EL (cell line): ENCODE data around the gene ASB11.
A peak's percentile ranks its signal among the peaks of the same experiment; 100 is the strongest.
"Not testable (repeated sequence)": the region's sequence is repeated elsewhere in the genome, so short reads cannot be mapped to it uniquely, and the experiment has no call there.

ENCODE experiments used
- DNase-seq: peaks from one replicate; pipeline ENCODE4 v3.0.0-alpha.2; 2016

The ASB11 gene

GRCh38 chrX:15301924-15302323 lies 13.5 kb downstream of the ASB11 start:
- no peak for DNase-seq

DNA sequence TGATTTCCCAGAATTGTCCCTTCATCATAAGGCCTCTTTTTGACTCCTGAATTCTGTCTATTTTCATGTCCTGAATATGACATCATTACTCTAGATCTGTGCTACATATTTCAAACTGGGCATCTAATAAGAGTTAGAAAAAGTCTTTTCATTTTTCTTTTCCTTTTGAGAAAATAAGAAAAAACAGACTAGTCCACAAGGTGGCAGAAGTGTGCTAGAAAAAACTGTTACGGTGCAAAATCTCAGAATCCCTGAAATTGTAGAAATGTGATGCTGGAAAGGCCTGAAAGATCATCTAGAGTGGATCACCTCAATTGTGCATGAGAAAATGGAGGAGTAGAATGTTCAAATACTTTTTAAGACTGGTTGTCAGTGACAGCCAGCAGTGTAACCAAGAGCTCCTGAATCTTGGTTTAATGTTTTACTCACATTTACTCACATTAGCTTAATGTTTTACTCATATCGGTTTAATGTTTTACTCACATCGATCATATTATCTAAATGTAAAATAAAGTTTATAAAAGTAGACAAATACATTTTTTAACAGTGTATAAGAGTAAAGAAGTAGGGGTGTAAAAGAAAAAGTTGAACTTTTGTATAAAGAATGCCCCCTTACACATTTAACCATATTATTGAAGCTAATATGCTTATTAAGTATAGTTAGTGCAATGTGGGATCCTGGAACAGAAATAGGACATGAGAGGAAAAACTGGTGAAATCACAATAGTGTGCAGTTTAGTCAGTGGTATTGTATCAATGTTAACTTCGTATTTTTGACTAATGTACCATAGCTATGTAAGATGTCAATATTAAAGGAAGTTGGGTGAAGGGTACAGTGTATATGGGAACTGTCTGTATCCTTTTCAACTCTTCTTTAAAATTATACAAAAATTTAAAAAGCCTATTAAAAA lies 15.2 kb downstream of the ASB11 start:
- peak; percentile 4 for DNase-seq

DNA sequence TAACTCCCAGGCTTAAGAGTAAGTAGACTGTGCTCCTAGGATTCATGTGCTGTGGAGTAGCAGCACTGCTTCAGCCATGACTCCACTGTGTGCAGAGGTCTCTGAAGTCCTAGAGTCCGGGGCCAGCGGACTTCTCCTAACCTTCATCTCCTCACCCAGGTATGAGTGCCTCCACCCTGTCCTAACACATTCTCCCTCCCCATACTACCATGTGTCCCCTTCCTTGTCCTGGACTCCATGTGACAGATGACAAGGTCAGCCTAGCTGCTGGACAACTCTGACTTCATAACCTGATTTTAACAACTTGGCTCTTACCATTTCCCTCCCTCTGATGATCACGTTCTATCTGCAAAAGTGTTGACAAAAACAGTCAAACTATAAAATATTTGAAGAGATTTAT lies 16.7 kb downstream of the ASB11 start:
- no peak for DNase-seq

DNA sequence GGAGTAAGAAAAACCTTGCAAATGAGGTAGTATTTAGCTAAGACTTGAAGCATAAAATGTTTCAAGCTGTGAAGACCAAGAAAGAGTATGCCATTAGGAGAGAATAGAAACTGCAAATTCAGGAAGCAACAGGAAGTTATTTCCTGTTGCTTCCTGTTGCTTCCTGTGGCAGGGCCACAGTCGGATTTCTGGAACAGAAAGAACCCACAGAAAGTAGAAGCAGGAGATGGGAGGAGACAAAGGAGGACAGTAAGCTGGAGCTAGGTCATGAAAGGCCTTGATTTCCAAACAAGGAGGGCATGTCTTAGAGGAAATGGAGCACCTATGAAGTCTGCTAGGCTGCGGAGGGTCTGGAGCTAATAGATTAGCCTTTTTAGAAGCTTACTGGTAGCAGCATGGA lies 17.2 kb downstream of the ASB11 start:
- no peak for DNase-seq

DNA sequence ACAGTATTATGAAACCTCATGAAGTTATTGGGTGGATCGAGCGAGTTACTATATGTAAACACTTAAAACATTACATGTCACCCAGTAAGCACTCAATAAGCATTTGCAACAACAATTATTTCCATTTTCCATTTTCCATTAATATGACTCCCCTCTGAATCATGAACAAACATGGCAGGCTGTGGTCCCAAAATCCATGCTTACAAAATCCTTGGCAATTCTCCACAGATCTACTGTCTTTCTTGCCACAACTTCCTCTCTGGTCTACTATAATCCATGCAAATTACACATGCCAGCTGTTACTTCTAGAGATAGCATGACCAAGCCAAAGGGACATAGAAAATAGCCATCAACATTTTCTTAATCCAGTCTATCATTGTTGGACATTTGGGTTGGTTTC lies 22.0 kb downstream of the ASB11 start:
- DNase-seq: no peak

GRCh38 chrX:15292861-15293260 lies 22.6 kb downstream of the ASB11 start:
- no peak for DNase-seq

- DNase-seq: no peak
Observed at GRCh38 chrX:15277604-15278003, 37.8 kb downstream of the ASB11 start.

DNA sequence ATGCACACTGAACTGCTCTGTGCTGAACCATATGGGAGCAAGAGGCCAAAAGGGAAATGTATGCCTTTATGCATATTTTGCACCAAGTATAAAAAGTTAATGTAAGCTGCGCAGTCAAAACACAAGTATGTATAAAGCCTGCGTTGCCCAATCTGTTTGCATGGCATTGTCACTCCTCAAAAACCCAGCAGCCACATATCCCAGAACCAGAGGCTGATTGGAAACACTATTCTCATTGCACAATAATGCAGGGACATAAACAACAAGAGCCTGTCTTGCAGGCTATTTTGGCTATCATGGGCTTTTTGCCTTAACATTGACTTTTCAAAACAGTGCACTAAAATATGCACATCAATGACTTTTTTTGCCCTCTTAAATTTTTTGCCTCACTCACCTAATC lies 40.5 kb downstream of the ASB11 start:
- DNase-seq: no peak

- DNase-seq: not testable (repeated sequence)
Observed at GRCh38 chrX:15273275-15273674, 42.2 kb downstream of the ASB11 start.

GRCh38 chrX:15271757-15272156 lies 43.7 kb downstream of the ASB11 start:
- DNase-seq: no peak

- DNase-seq: peak; percentile 81
Observed at GRCh38 chrX:15269618-15270521, 45.6 kb downstream of the ASB11 start, which contains the start of gene ASB9. Gene ASB9, minus strand, starts transcription at chrX:15270083. Its CDS starts 209 bp downstream, at chrX:15269874.

DNA sequence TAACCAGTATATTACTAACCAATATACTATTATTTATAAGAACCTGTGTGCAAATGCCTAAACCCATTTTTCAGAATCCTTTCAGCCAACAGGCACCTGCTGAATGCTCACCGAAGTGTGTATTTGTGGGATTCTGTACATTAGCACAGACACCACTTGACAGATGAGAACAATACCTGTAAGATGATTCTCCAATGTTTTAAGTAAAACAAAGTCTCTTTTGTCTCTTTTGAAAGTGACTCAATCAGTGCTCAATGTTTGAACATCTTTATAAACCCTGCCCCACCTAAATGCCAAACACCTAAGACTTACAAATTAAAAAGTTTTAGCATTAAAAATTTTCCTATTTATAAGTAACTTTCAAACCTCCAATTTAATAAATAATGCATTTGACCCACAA lies 46.3 kb downstream of the ASB11 start:
- no peak for DNase-seq

DNA sequence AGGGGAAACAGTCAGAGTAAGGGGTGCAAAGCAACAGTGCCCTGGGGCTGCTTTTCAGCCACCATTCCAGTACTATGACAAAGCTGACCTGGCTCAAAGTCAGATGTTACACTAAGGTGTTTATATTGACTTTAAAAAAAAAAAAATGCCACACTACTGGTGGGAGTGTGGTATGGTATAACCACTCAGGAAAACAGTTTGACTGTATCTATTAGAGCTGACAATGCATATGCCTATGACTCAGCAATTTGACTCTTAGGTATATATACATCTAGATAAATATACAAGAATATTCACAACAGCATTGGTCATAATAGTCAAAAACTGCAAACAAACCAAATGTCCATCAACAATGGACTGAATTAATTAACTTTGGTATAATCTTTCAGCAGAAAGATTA lies 60.6 kb downstream of the ASB11 start:
- DNase-seq: no peak

- DNase-seq: no peak
Observed at GRCh38 chrX:15245896-15246295, 69.5 kb downstream of the ASB11 start.

GRCh38 chrX:15244421-15244820 lies 71.0 kb downstream of the ASB11 start:
- no peak for DNase-seq

DNA sequence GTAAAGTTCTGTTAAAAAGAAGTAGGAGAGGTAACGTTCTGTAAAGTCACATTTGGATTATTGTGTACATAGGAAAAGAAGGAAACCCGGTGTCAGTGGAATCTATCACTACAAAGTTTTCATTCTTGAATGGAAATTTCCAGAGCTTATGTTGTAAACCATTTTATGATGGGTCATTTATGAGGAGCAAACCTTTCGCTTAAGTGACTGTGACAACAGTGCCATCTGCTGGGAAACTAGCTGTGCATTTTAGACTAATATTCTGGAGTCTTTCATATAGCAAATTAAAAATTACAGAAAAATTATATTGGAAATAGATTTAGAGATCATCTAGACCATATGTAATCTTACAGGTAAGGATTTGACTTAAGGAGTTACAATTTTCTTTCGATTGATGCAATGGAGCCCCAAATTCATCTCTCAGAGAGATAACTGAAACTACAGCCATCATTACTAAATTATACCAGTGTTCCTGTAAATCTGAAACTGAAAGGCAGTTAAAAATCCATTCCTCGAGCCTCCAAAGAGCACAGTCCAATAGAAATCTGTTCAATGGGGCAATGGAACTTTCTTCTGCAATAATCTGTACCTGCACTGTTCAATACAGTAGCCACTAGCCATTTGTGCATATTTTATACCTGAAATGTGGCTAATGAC lies 72.4 kb downstream of the ASB11 start:
- peak; percentile 46 for DNase-seq

DNA sequence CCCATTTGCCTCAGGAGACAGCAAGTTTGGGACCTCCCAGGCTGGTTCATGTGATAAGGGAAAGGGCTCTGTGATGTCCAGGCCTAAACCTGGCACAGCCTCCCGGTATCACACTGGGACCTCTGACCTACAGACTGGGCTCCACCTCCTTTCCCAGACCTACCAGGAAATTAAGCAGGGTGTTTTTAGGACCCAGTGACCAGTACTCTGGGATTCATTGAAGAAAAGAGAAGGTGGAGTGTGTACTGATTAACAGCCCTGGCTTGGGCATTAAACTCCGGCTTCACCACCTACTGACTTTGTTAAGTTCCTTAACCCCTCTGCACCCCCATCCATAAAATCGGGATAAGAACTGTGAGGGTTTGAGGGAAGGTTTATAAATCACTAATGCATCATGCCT lies 74.1 kb downstream of the ASB11 start:
- DNase-seq: no peak

- no peak for DNase-seq
Observed at GRCh38 chrX:15240414-15240813, 75.0 kb downstream of the ASB11 start.

DNA sequence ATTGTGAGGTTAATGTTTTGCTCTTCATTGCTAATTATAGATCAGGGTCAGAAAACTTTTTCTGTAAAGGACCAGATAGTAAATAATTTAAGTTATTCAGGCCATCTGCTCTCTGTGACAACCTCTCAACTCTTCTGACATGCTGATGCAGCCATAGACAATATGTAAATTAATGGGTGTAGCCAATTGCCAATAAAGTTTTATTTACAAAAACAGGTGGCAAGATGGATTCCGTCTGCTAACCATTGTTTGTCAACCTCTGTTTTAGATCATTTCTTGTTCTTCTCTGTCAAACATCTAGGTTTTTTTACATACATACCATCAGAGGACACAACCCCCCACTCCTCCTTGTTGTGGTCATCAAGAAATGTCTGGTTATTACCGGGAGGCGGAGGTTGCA lies 79.3 kb downstream of the ASB11 start:
- DNase-seq: no peak

DNA sequence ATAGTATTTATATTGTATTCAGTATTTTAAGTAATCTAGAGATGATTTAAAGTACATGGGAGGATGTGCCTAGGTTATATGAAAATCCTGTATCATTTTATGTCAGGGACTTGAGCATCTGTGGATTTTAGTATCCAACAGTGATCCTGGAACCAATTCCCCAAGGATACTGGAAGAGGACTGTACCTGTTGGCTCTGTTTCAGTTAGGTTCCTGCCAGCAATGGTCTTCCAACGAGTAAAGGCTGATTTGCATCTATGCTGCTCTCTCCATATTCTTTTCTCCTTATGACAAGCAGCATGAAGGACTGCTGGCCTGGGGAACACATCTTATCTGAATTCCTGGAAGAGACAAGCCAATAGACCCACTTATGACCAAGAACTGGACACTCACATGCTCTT lies 80.4 kb downstream of the ASB11 start:
- no peak for DNase-seq

GRCh38 chrX:15233416-15234015 lies 81.9 kb downstream of the ASB11 start:
- peak; percentile 21 for DNase-seq
